GM23338 (cell line): Measurements from ENCODE around the gene GJD2. TPM values are rescaled to one million over a fixed set of nuclear protein-coding genes. Genes with fewer than 3 reads are reported as not detected.

Source experiments
- ATAC-seq: fragments of 200-7000 bp; cut with Tn5 transposase; 3 replicates; pipeline ENCODE4 v1.9.1; 2020
- DNase-seq: peaks from one replicate; pipeline ENCODE4 v3.0.0-alpha.2; 2015; ENCODE audit warnings: low spot score
- H2AFZ ChIP-seq: fragments of 200-600 bp; sonication (generic); 2 replicates; pipeline ENCODE4 v1.8.0; 2016; ENCODE audit warnings: antibody characterized with exemption, mild to moderate bottlenecking, moderate library complexity
- H3F3A ChIP-seq: fragments of 200-600 bp; sonication (generic); replicated peaks from 2 replicates; pipeline ENCODE4 v1.8.0; 2017; ENCODE audit warnings: antibody characterized with exemption, mixed run types, low read depth
- H3K27ac ChIP-seq: fragments of 200-600 bp; sonication (generic); 2 replicates; pipeline ENCODE4 v1.6.1; 2016; ENCODE audit warnings: low read depth
- H3K27me3 ChIP-seq: fragments of 200-600 bp; sonication (generic); 2 replicates; pipeline ENCODE4 v1.8.0; 2016; ENCODE audit warnings: mild to moderate bottlenecking, mixed run types, moderate library complexity; ENCODE audit not compliant: insufficient read depth
- H3K36me3 ChIP-seq: fragments of 200-600 bp; sonication (generic); 2 replicates; pipeline ENCODE4 v1.8.0; 2016; ENCODE audit warnings: mild to moderate bottlenecking; ENCODE audit not compliant: insufficient read depth
- H3K4me1 ChIP-seq: fragments of 200-600 bp; sonication (generic); 2 replicates; pipeline ENCODE4 v1.8.0; 2016; ENCODE audit warnings: mild to moderate bottlenecking, moderate library complexity; ENCODE audit not compliant: insufficient read depth
- H3K4me2 ChIP-seq: fragments of 200-600 bp; sonication (generic); 2 replicates; pipeline ENCODE4 v1.7.1; 2017; ENCODE audit warnings: mixed run types
- H3K4me3 ChIP-seq: fragments of 200-600 bp; sonication (generic); 2 replicates; pipeline ENCODE4 v1.6.1; 2016; ENCODE audit warnings: mixed run types
- H3K79me2 ChIP-seq: fragments of 200-600 bp; sonication (generic); replicated peaks from 2 replicates; pipeline ENCODE4 v1.8.0; 2017; ENCODE audit warnings: mild to moderate bottlenecking; ENCODE audit not compliant: insufficient read depth
- H3K9me2 ChIP-seq: fragments of 200-600 bp; sonication (generic); 2 replicates; pipeline ENCODE4 v1.8.0; 2017; ENCODE audit not compliant: insufficient read depth
- H4K20me1 ChIP-seq: fragments of 200-600 bp; sonication (generic); replicated peaks from 2 replicates; pipeline ENCODE4 v1.8.0; 2017; ENCODE audit warnings: mild to moderate bottlenecking; ENCODE audit not compliant: insufficient read depth
- H3K27ac Mint-ChIP-seq: 2 replicates; pipeline ENCODE4 v1.8.0; 2020; ENCODE audit warnings: inconsistent platforms, mild to moderate bottlenecking, moderate library complexity, mixed read lengths
- H3K27me3 Mint-ChIP-seq: 3 replicates; pipeline ENCODE4 v1.8.0; 2022; ENCODE audit warnings: low read depth, mild to moderate bottlenecking, moderate library complexity, mixed read lengths, inconsistent platforms; ENCODE audit not compliant: insufficient read depth, poor library complexity
- H3K36me3 Mint-ChIP-seq: 3 replicates; pipeline ENCODE4 v1.8.0; 2021; ENCODE audit warnings: low read depth, mild to moderate bottlenecking, inconsistent platforms, moderate library complexity, mixed read lengths
- H3K4me1 Mint-ChIP-seq: 3 replicates; pipeline ENCODE4 v1.8.0; 2020; ENCODE audit warnings: mild to moderate bottlenecking, inconsistent platforms, mixed read lengths
- H3K4me3 Mint-ChIP-seq: 3 replicates; pipeline ENCODE4 v1.8.0; 2021; ENCODE audit warnings: moderate library complexity, mild to moderate bottlenecking, inconsistent platforms, mixed read lengths
- H3K9me3 Mint-ChIP-seq: 3 replicates; pipeline ENCODE4 v1.8.0; 2020; ENCODE audit warnings: moderate library complexity, mild to moderate bottlenecking, inconsistent platforms, mixed read lengths
- CREB1 ChIP-seq: fragments of 250-450 bp; sonication (Bioruptor Pico); IDR thresholded peaks from 2 replicates; pipeline ENCODE4 v1.5.0; 2020; ENCODE audit warnings: low read depth, mild to moderate bottlenecking, moderate library complexity
- ETS1 ChIP-seq: IDR thresholded peaks from 2 replicates; pipeline ENCODE4 v1.6.1; 2016; ENCODE audit warnings: antibody characterized with exemption
- EZH2 ChIP-seq: fragments of 200-600 bp; sonication (generic); IDR thresholded peaks from one replicate; pipeline ENCODE4 v1.8.0; 2017; ENCODE audit warnings: antibody characterized with exemption, mild to moderate bottlenecking, low read depth; ENCODE audit not compliant: unreplicated experiment
- JUNB ChIP-seq: IDR thresholded peaks from one replicate; pipeline ENCODE4 v1.6.1; 2016; ENCODE audit warnings: antibody characterized with exemption; ENCODE audit not compliant: unreplicated experiment
- NANOG ChIP-seq: IDR thresholded peaks from 2 replicates; pipeline ENCODE4 v1.6.1; 2016; ENCODE audit warnings: antibody characterized with exemption, borderline replicate concordance
- REST ChIP-seq: IDR thresholded peaks from one replicate; pipeline ENCODE4 v1.6.1; 2018; ENCODE audit warnings: antibody characterized with exemption; ENCODE audit not compliant: unreplicated experiment
- STAT1 ChIP-seq: IDR thresholded peaks from one replicate; pipeline ENCODE4 v1.6.1; 2016; ENCODE audit warnings: antibody characterized with exemption; ENCODE audit not compliant: unreplicated experiment
- ZNF114 ChIP-seq: fragments of 250-450 bp; sonication (Bioruptor Pico); IDR thresholded peaks from 2 replicates; pipeline ENCODE4 v1.5.0; 2020; ENCODE audit warnings: mild to moderate bottlenecking, moderate library complexity
- polyA plus RNA-seq: library from polyadenylated mRNA; unstranded; fragments of >200 nt; fragmentation: Nextera tagmentation; extraction: Ambion mirVana; gene quantifications from 2 replicates; pipeline ENCODE4 v1.2.1, GENCODE V29; 2016
- total RNA-seq: library from RNA; depleted of rRNA; stranded (reverse); fragments of >200 nt; shearing (Covaris generic); gene quantifications from 2 replicates; pipeline ENCODE4 v1.2.3, GENCODE V29; 2014

GJD2 gene
- total and polyA plus RNA-seq, 2 experiments from 2014 or later: 0.29 to 0.63 TPM

GRCh38 chr15:34802371-34802770 is 47.6 kb upstream of the GJD2 start:
- H3K79me2 ChIP-seq: no peaks in the 10 kb centered on the region
- no peaks in the 10 kb centered on the region for H3K27me3 ChIP-seq
- no peaks in the 10 kb centered on the region for H3K27me3 Mint-ChIP-seq
- H3K36me3 Mint-ChIP-seq: peaks cover 6% of the 10 kb centered on the region; the same call in 1 of the 3 replicates
- no peaks in the 10 kb centered on the region for H4K20me1 ChIP-seq
- no peak overlapping the region for H3K27ac ChIP-seq
- no peak overlapping the region for H2AFZ ChIP-seq
- peaks cover 6% of the 10 kb centered on the region for H3K9me3 Mint-ChIP-seq
- H3K4me3 Mint-ChIP-seq: no peak overlapping the region
- no peaks in the 10 kb centered on the region for H3F3A ChIP-seq
- no peak overlapping the region for H3K4me3 ChIP-seq
- H3K9me2 ChIP-seq: 0 out of 2 replicates have a peak, but pooled peaks cover 4% of the 10 kb centered on the region
- H3K36me3 ChIP-seq: no peaks in the 10 kb centered on the region
- DNase-seq: no peak
- no peak for ATAC-seq
- H3K4me1 ChIP-seq: peaks cover 9% of the 10 kb centered on the region; the same call in 1 of the 2 replicates
- H3K4me1 Mint-ChIP-seq: peaks cover 14% of the 10 kb centered on the region
- no peak overlapping the region for H3K4me2 ChIP-seq
- TF ChIP-seq CREB1 (CRISPR knock-in tag) (no peak), NANOG (no peak), ZNF114 (CRISPR knock-in tag) (no peak), STAT1 (no peak), EZH2 (no peak), ETS1 (no peak)
- H3K27ac Mint-ChIP-seq: no peak overlapping the region

DNA sequence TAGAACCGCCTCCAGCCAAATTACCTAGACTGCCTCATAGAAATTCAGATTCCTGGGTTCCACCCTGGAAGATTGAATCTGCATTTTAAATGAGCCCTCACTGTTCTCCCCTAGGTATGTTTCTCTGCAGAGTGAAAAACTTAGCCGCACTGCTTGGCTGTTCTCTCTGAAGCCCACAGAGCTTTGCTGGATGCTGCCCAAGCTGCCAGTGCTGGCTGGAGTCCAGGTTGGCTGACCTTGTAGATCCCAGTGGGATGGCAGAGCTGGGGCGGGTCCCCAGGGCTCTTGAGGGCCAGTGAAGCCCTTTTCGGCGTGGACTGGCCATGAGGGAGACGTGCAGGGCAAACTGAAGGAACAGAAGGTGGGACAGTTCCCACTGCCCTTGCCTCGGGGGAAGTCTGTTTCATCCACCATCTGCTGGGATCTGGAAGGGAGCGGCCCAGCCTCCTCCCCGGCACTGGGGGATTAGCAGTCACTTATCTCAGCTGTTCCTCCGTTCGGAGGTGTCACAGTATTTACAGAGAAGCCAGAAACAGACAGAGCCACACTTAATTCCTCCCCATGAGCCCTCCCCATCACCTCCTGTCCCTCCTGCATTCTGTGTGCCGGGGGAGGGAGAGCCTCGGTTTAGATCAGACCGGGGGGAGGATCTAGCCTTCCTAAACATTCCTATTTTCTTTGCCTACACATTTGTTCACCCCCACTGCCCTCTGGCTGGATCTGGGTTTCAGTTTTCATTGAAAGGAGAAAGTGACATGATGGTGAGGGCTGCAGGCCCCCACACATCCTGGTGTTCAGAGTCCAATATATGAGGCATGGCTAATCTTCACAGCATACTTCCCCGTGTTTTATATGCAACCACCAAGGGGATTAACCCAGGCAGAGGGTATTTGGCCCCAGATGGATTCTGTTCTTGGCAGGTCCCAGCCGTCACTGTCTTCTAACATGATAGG is 44.6 kb upstream of the GJD2 start:
- Mint-ChIP-seq H3K4me1 (peaks cover 14% of the 10 kb centered on the region), H3K9me3 (no peaks in the 10 kb centered on the region), H3K4me3 (no peak overlapping the region), H3K27me3 (peaks cover 12% of the 10 kb centered on the region), H3K36me3 (no peaks in the 10 kb centered on the region), H3K27ac (no peak overlapping the region)
- Histone ChIP-seq H4K20me1 (no peaks in the 10 kb centered on the region), H3F3A (no peaks in the 10 kb centered on the region), H3K4me3 (no peak overlapping the region), H3K27ac (no peak overlapping the region), H3K9me2 (0 out of 2 replicates have a peak, but pooled peaks cover 4% of the 10 kb centered on the region), H3K4me2 (no peak overlapping the region; the same call in 1 of the 2 replicates), H3K36me3 (no peaks in the 10 kb centered on the region), H3K79me2 (no peaks in the 10 kb centered on the region), H2AFZ (peak overlapping the region; percentile 78; the same call in 1 of the 2 replicates), H3K4me1 (peaks cover 9% of the 10 kb centered on the region; the same call in 1 of the 2 replicates), H3K27me3 (peaks cover 25% of the 10 kb centered on the region)
- ATAC-seq: no peak
- no peak for TF ChIP-seq JUNB
- TF ChIP-seq EZH2: no peak
- no peak for TF ChIP-seq CREB1 (CRISPR knock-in tag)
- no peak for TF ChIP-seq REST
- no peak for TF ChIP-seq ZNF114 (CRISPR knock-in tag)
- DNase-seq: peak; percentile 41
